Neural progenitor cell (in vitro differentiated cells): ENCODE data around the gene LPO. TPM values are rescaled to one million over a fixed set of nuclear protein-coding genes. Genes with fewer than 3 reads are reported as not detected.
A peak's percentile ranks its signal among the peaks of the same experiment; 100 is the strongest.

Experiments
- DNase-seq: peaks from one replicate; pipeline ENCODE4 v3.0.0-alpha.2; 2016; ENCODE audit warnings: low spot score
- H2AFZ ChIP-seq: fragments of 200-600 bp; sonication (generic); replicated peaks from 2 replicates; pipeline ENCODE4 v1.6.1; 2016; ENCODE audit warnings: antibody characterized with exemption
- H3F3A ChIP-seq: fragments of 200-600 bp; sonication (generic); 2 replicates; pipeline ENCODE4 v1.6.1; 2016; ENCODE audit warnings: antibody characterized with exemption, low read depth
- H3K27ac ChIP-seq: fragments of 200-600 bp; sonication (generic); 2 replicates; pipeline ENCODE4 v1.5.1; 2016; ENCODE audit warnings: mild to moderate bottlenecking
- H3K27me3 ChIP-seq: fragments of 200-600 bp; sonication (generic); 2 replicates; pipeline ENCODE4 v1.6.1; 2016; ENCODE audit warnings: mild to moderate bottlenecking, moderate library complexity
- H3K36me3 ChIP-seq: fragments of 200-600 bp; sonication (generic); 2 replicates; pipeline ENCODE4 v1.5.1; 2016
- H3K4me1 ChIP-seq: fragments of 200-600 bp; sonication (generic); 2 replicates; pipeline ENCODE4 v1.6.1; 2016; ENCODE audit warnings: mixed run types
- H3K4me2 ChIP-seq: fragments of 200-600 bp; sonication (generic); 2 replicates; pipeline ENCODE4 v1.6.1; 2016
- H3K4me3 ChIP-seq: fragments of 200-600 bp; sonication (generic); 2 replicates; pipeline ENCODE4 v1.5.1; 2016
- H3K79me2 ChIP-seq: fragments of 200-600 bp; sonication (generic); 2 replicates; pipeline ENCODE4 v1.6.1; 2016; ENCODE audit warnings: low read depth
- H3K9ac ChIP-seq: fragments of 200-600 bp; sonication (generic); 2 replicates; pipeline ENCODE4 v1.6.1; 2016
- H3K9me3 ChIP-seq: fragments of 200-600 bp; sonication (generic); 2 replicates; pipeline ENCODE4 v1.5.1; 2016; ENCODE audit warnings: low read depth
- H4K20me1 ChIP-seq: fragments of 200-600 bp; sonication (generic); 2 replicates; pipeline ENCODE4 v1.6.1; 2016; ENCODE audit warnings: low read depth
- H3K27ac Mint-ChIP-seq: 3 replicates; pipeline ENCODE4 v1.8.0; 2021; ENCODE audit warnings: mixed read lengths
- H3K27me3 Mint-ChIP-seq: 2 replicates; pipeline ENCODE4 v1.8.0; 2022; ENCODE audit warnings: low read depth, mild to moderate bottlenecking, inconsistent platforms, moderate library complexity, mixed read lengths; ENCODE audit not compliant: insufficient read depth
- H3K36me3 Mint-ChIP-seq: 3 replicates; pipeline ENCODE4 v1.8.0; 2021; ENCODE audit warnings: mixed read lengths
- H3K4me1 Mint-ChIP-seq: 3 replicates; pipeline ENCODE4 v1.8.0; 2021; ENCODE audit warnings: mixed read lengths
- H3K4me3 Mint-ChIP-seq: 3 replicates; pipeline ENCODE4 v1.8.0; 2021; ENCODE audit warnings: mild to moderate bottlenecking, moderate library complexity, mixed read lengths
- H3K9me3 Mint-ChIP-seq: 3 replicates; pipeline ENCODE4 v1.8.0; 2020; ENCODE audit warnings: mixed read lengths
- CTCF ChIP-seq: fragments of 200-600 bp; sonication (generic); IDR thresholded peaks from 2 replicates; pipeline ENCODE4 v1.5.1; 2017; ENCODE audit warnings: antibody characterized with exemption, mild to moderate bottlenecking
- EZH2 ChIP-seq: fragments of 200-600 bp; sonication (generic); IDR thresholded peaks from 2 replicates; pipeline ENCODE4 v1.6.1; 2017; ENCODE audit warnings: antibody characterized with exemption, mild to moderate bottlenecking, moderate library complexity
- EZH2phosphoT487 ChIP-seq: fragments of 200-600 bp; sonication (generic); IDR thresholded peaks from 2 replicates; pipeline ENCODE4 v1.6.1; 2017; ENCODE audit warnings: antibody characterized with exemption
- total RNA-seq: library from RNA; depleted of rRNA; stranded (reverse); fragments of >200 nt; gene quantifications from 2 replicates; pipeline ENCODE4 v1.2.3, GENCODE V29; 2015; ENCODE audit warnings: low replicate concordance

Gene LPO
- total RNA-seq, 1 donor from 2014 or later, result not detected

GRCh38 chr17:58196610-58197009 is 41.8 kb upstream of the LPO start:
- TF ChIP-seq EZH2phosphoT487 (no peak), EZH2 (no peak), CTCF (no peak)
- H3K4me1 Mint-ChIP-seq, result no peaks in the 10 kb centered on the region

GRCh38 chr17:58200024-58200633 is 38.3 kb upstream of the LPO start:
- H2AFZ ChIP-seq, result peak overlapping the region; percentile 17
- no peaks in the 10 kb centered on the region for H3K36me3 ChIP-seq
- peak; percentile 74 for DNase-seq
- Mint-ChIP-seq H3K9me3 (no peaks in the 10 kb centered on the region), H3K36me3 (peaks cover under 1% of the 10 kb centered on the region), H3K4me3 (no peak overlapping the region), H3K27me3 (peaks cover 5% of the 10 kb centered on the region), H3K27ac (no peak overlapping the region), H3K4me1 (peaks cover under 1% of the 10 kb centered on the region)
- H3K9ac ChIP-seq, result no peak overlapping the region
- TF ChIP-seq CTCF (peak; percentile 73), EZH2 (no peak), EZH2phosphoT487 (no peak)
- no peaks in the 10 kb centered on the region for H3K4me1 ChIP-seq
- H3K9me3 ChIP-seq, result no peaks in the 10 kb centered on the region
- H3K27me3 ChIP-seq, result peaks cover 10% of the 10 kb centered on the region
- H3F3A ChIP-seq, result no peaks in the 10 kb centered on the region
- no peaks in the 10 kb centered on the region for H4K20me1 ChIP-seq
- H3K27ac ChIP-seq, result no peak overlapping the region
- H3K79me2 ChIP-seq, result no peaks in the 10 kb centered on the region
- no peak overlapping the region for H3K4me3 ChIP-seq
- H3K4me2 ChIP-seq, result no peak overlapping the region

More at GRCh38 chr17:58196610-58197009, 41.8 kb upstream of the LPO start:
- no peaks in the 10 kb centered on the region for H3K9me3 ChIP-seq
- Mint-ChIP-seq H3K36me3 (no peaks in the 10 kb centered on the region), H3K27me3 (peaks cover 13% of the 10 kb centered on the region), H3K9me3 (no peaks in the 10 kb centered on the region), H3K27ac (no peak overlapping the region), H3K4me3 (no peak overlapping the region)
- H4K20me1 ChIP-seq, result no peaks in the 10 kb centered on the region
- H3K4me2 ChIP-seq, result no peak overlapping the region
- H3K27me3 ChIP-seq, result peaks cover 10% of the 10 kb centered on the region
- H2AFZ ChIP-seq, result no peak overlapping the region
- H3K9ac ChIP-seq, result no peak overlapping the region
- H3K4me3 ChIP-seq, result no peak overlapping the region
- H3K4me1 ChIP-seq, result no peaks in the 10 kb centered on the region
- no peaks in the 10 kb centered on the region for H3F3A ChIP-seq
- H3K27ac ChIP-seq, result no peak overlapping the region
- DNase-seq, result no peak
- H3K79me2 ChIP-seq, result no peaks in the 10 kb centered on the region
- no peaks in the 10 kb centered on the region for H3K36me3 ChIP-seq

- no peak for DNase-seq
- H3K79me2 ChIP-seq, result no peaks in the 10 kb centered on the region
These were observed 35.5 kb upstream of the LPO start for GRCh38 chr17:58202859-58203258.

More at GRCh38 chr17:58202859-58203258, 35.5 kb upstream of the LPO start:
- Histone ChIP-seq H3K36me3 (no peaks in the 10 kb centered on the region), H3K4me1 (no peaks in the 10 kb centered on the region), H3K27me3 (peaks cover 2% of the 10 kb centered on the region), H2AFZ (no peak overlapping the region), H3K9me3 (no peaks in the 10 kb centered on the region), H3K4me2 (no peak overlapping the region), H3F3A (no peaks in the 10 kb centered on the region), H3K27ac (no peak overlapping the region), H3K4me3 (no peak overlapping the region), H4K20me1 (no peaks in the 10 kb centered on the region), H3K9ac (no peak overlapping the region)
- H3K36me3 Mint-ChIP-seq, result peaks cover 4% of the 10 kb centered on the region
- H3K27me3 Mint-ChIP-seq, result peaks cover 3% of the 10 kb centered on the region
- no peak overlapping the region for H3K27ac Mint-ChIP-seq
- H3K4me1 Mint-ChIP-seq, result peaks cover 4% of the 10 kb centered on the region
- no peaks in the 10 kb centered on the region for H3K9me3 Mint-ChIP-seq
- no peak overlapping the region for H3K4me3 Mint-ChIP-seq
- TF ChIP-seq EZH2 (no peak), CTCF (no peak), EZH2phosphoT487 (no peak)
